Measurements from ENCODE around the gene SKI. TPM values are rescaled to one million over a fixed set of nuclear protein-coding genes. Genes with fewer than 3 reads are reported as not detected.

The SKI gene
- total RNA-seq, 2 donors from 2014 or later = 46.2 to 114 TPM

- peaks cover 5 to 21% of the 10 kb centered on the region in 2 donors for H3K36me3 ChIP-seq
- peak overlapping the region; percentile 83 to 89 for H3K27ac ChIP-seq
- 28% methylated on average over 21 of the region's 21 CpGs for whole genome bisulfite sequencing
- no peak overlapping the region for H3K4me3 ChIP-seq
- H3K4me1 ChIP-seq (replicated peaks) = peaks cover 27% of the 10 kb centered on the region
- DNase-seq (ENCODE audit: low spot score) = peak; percentile 53
- intact Hi-C loops (cut with DNase I) = loop anchor here (1.0 to 5.0 kb wide), 3 partner anchors 39 to 112 kb away; no protein-coding TSS in a partner anchor
- H3K27me3 ChIP-seq (replicated peaks; ENCODE audit: insufficient read depth) = no peaks in the 10 kb centered on the region
- H3K9me3 ChIP-seq = no peaks in the 10 kb centered on the region
- TF ChIP-seq POLR2AphosphoS5 (IDR thresholded peaks at IDR 0.05) = peak; percentile 54
- TF ChIP-seq CTCF (IDR thresholded peaks at IDR 0.05) = peak in 2 of 4 experiments; percentile 47 to 49
- TF ChIP-seq POLR2A (IDR thresholded peaks at IDR 0.05) = no peak
These were observed 83.3 kb downstream of the SKI start for GRCh38 chr1:2311184-2312032.

- 63% methylated on average over 9 of the region's 10 CpGs for WGBS
- Histone ChIP-seq H3K4me1 (replicated peaks) (peaks cover 27% of the 10 kb centered on the region), H3K4me3 (no peak overlapping the region), H3K9me3 (no peaks in the 10 kb centered on the region), H3K27me3 (replicated peaks; ENCODE audit: insufficient read depth) (no peaks in the 10 kb centered on the region), H3K36me3 (peaks cover 5 to 14% of the 10 kb centered on the region in 2 donors), H3K27ac (peak overlapping the region; percentile 83 to 89)
- no peak for DNase-seq (ENCODE audit: low spot score)
- no peak for TF ChIP-seq POLR2A (IDR thresholded peaks at IDR 0.05)
- no peak for TF ChIP-seq CTCF (IDR thresholded peaks at IDR 0.05)
- no peak for TF ChIP-seq POLR2AphosphoS5 (IDR thresholded peaks at IDR 0.05)
- intact Hi-C loops (cut with DNase I) = loop anchor here (1.0 to 5.0 kb wide), 3 partner anchors 40 to 113 kb away; no protein-coding TSS in a partner anchor
These were observed 84.0 kb downstream of the SKI start for GRCh38 chr1:2312160-2312514.

GRCh38 chr1:2312515-2313301 is 84.6 kb downstream of the SKI start:
- Histone ChIP-seq H3K4me1 (replicated peaks) (peaks cover 27% of the 10 kb centered on the region), H3K9me3 (no peaks in the 10 kb centered on the region), H3K4me3 (no peak overlapping the region), H3K27ac (peak overlapping the region; percentile 83 to 89), H3K36me3 (peaks cover 0 to 8% of the 10 kb centered on the region in 2 donors), H3K27me3 (replicated peaks; ENCODE audit: insufficient read depth) (no peaks in the 10 kb centered on the region)
- intact Hi-C loops (cut with DNase I) = loop anchor here (1.0 to 5.0 kb wide), 3 partner anchors 40 to 113 kb away; no protein-coding TSS in a partner anchor
- TF ChIP-seq POLR2AphosphoS5 (IDR thresholded peaks at IDR 0.05) (no peak), CTCF (IDR thresholded peaks at IDR 0.05) (no peak), POLR2A (IDR thresholded peaks at IDR 0.05) (no peak)
- DNase-seq (ENCODE audit: low spot score) = no peak
- 59% methylated on average over 24 of the region's 24 CpGs for WGBS

GRCh38 chr1:2313651-2314261 is 85.6 kb downstream of the SKI start:
- DNase-seq (ENCODE audit: low spot score) = no peak
- 66% methylated on average over 18 of the region's 18 CpGs for WGBS
- H3K36me3 ChIP-seq = peaks cover 0 to under 1% of the 10 kb centered on the region in 2 donors
- H3K9me3 ChIP-seq = no peaks in the 10 kb centered on the region
- intact Hi-C loops (cut with DNase I) = loop anchor here (5.0 kb wide), 2 partner anchors 41 to 69 kb away; no protein-coding TSS in a partner anchor
- TF ChIP-seq POLR2AphosphoS5 (IDR thresholded peaks at IDR 0.05) = no peak
- no peak for TF ChIP-seq POLR2A (IDR thresholded peaks at IDR 0.05)
- TF ChIP-seq CTCF (IDR thresholded peaks at IDR 0.05) = no peak
- no peaks in the 10 kb centered on the region for H3K27me3 ChIP-seq (replicated peaks; ENCODE audit: insufficient read depth)
- H3K4me3 ChIP-seq = peak overlapping the region in 1 of 2 donors; percentile 56
- peaks cover 27% of the 10 kb centered on the region for H3K4me1 ChIP-seq (replicated peaks)
- H3K27ac ChIP-seq = peak overlapping the region; percentile 83 to 89

Data from prostate gland (tissue), 2 donors.